Suprapubic skin (tissue), 4 donors: ENCODE results near the gene TECPR2.

Source experiments
- EP300 ChIP-seq: sonication (generic); formaldehyde crosslinking; IDR thresholded peaks from one replicate; pipeline ENCODE4 v1.6.1; 2017; ENCODE audit warnings: antibody characterized with exemption
- POLR2A ChIP-seq, 2 donors: fragments of 450-650 bp; IDR thresholded peaks; one replicate each; pipeline ENCODE4 v1.6.1; 2017; ENCODE audit warnings: antibody characterized with exemption in 2 of 2, mild to moderate bottlenecking in 2 of 2, moderate library complexity in 2 of 2
- POLR2AphosphoS5 ChIP-seq, 3 donors: sonication (generic); formaldehyde crosslinking; IDR thresholded peaks; one replicate each; pipeline ENCODE4 v1.6.1; 2017; ENCODE audit warnings: antibody characterized with exemption in 3 of 3
- TF ChIP-seq, protein P1 (sequence below), 2 donors: fragments of 200-600 bp in 1 of 2; fragments of 450-650 bp in 1 of 2; sonication (generic) in 1 of 2; IDR thresholded peaks; one replicate each; pipeline ENCODE4 v1.5.1; 2016 to 2019; ENCODE audit warnings: antibody characterized with exemption in 2 of 2, mild to moderate bottlenecking in 1 of 2, moderate library complexity in 1 of 2

DNA sequence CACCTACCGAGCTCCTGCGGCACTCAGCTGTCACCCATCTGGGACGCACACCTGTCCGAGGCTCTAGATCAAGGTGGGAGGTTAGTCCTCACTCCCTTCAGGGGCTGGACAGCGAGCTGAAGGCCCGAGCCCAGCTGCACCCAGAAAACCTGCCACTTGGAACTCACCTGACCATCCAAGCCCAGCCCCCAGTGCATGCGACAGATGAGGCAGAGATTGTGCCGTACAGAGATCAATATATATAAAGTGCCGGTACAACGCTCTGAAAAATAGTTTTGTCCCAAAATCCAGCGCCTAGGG lies 143.8 kb downstream of the TECPR2 start:
- TF ChIP-seq EP300, result no peak
- TF ChIP-seq, protein P1, sequence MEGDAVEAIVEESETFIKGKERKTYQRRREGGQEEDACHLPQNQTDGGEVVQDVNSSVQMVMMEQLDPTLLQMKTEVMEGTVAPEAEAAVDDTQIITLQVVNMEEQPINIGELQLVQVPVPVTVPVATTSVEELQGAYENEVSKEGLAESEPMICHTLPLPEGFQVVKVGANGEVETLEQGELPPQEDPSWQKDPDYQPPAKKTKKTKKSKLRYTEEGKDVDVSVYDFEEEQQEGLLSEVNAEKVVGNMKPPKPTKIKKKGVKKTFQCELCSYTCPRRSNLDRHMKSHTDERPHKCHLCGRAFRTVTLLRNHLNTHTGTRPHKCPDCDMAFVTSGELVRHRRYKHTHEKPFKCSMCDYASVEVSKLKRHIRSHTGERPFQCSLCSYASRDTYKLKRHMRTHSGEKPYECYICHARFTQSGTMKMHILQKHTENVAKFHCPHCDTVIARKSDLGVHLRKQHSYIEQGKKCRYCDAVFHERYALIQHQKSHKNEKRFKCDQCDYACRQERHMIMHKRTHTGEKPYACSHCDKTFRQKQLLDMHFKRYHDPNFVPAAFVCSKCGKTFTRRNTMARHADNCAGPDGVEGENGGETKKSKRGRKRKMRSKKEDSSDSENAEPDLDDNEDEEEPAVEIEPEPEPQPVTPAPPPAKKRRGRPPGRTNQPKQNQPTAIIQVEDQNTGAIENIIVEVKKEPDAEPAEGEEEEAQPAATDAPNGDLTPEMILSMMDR (IDR thresholded peaks at IDR 0.05), result no peak
- no peak for TF ChIP-seq POLR2AphosphoS5 (IDR thresholded peaks at IDR 0.05)
- no peak for TF ChIP-seq POLR2A (IDR thresholded peaks at IDR 0.05)
